Right forelimb (tissue), 1 donor: Measurements from ENCODE around the gene EMILIN2.

Source experiments
- DNase-seq: peaks from one replicate; pipeline ENCODE4 v3.0.0-alpha.2; 2018

The EMILIN2 gene

DNA sequence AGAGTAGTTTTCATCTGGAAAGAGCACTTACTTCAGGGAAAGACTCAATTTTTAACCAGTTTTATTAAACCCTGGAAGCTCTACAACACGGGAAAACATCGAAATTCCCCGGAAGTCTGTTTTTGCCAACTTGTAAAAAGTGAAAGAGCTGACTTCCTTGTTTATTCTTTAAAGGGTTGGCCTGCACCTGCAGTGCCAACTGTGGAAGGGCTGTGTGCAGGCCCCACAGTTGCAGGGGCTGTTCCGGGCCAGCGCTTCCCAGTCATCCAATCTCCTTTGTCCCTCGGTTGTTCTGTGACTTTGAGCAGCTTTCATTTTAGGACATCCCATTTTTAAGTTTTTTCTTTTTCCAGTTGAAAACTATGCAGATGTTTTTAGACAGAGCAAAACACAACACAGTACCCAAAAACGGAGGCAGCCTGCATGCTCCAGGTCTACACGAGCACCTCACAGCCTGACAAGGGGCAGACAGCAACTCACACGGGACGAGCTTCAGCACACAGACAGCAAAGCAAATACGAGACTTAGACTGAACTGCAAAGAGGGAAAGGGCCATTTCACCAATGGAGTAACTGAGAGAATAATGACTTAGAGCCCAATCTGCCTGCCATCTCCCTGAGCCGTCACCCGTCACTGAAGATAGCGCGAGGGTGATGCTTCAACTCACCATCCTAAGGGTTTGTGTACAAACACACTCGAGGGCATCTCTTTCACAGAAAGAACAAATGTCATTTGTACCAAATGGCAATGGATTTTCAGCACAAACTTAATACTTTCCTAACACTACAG is 70.6 kb downstream of the EMILIN2 start:
- no peak for DNase-seq

GRCh38 chr18:2918761-2919550 is 72.2 kb downstream of the EMILIN2 start:
- DNase-seq, result no peak

GRCh38 chr18:2919600-2919999 is 72.8 kb downstream of the EMILIN2 start:
- DNase-seq, result no peak

DNA sequence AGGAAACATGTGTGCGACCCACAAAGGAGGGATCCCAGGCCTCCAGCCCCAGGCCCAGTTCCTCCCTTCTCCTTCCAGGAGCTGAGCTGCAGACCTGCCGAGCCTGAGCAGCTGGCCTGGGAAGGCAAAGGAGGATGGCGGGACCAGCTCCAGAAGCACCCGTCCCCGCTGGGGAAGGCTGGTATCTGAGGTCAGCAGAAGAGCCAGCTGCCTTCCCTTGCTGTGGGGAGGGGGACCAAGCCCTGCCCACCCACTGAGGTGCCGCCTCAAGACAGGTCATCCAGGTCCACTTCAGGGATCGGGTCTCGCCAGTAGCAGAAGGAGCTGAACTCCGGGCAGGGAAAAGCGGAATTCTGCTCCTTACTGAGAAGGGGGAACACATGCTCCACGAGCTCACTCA is 73.2 kb downstream of the EMILIN2 start:
- no peak for DNase-seq

- DNase-seq, result no peak
Measured at GRCh38 chr18:2920546-2921343, 73.9 kb downstream of the EMILIN2 start.

GRCh38 chr18:2921778-2922177 is 75.0 kb downstream of the EMILIN2 start:
- DNase-seq, result no peak

GRCh38 chr18:2923464-2923863 is 76.7 kb downstream of the EMILIN2 start:
- DNase-seq, result no peak

DNA sequence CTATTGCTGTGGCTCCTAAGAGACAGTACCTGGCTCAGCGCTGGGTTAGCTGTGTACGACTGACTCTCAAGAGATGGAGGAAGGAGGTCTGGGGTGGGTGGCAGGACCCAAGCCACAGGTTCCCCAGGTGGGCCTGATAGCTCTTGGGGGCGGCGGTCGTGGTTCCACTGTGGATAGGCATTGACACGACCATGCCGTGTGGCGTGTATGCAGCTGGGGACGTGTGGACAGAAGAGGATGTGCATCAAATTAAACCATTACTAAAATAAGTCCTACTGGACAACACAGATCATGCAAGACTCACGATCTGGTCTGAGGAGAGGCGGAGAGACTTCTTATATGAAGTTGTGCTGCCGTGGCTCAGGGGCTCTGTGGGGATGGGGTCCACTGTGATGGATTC is 78.1 kb downstream of the EMILIN2 start:
- DNase-seq, result no peak

GRCh38 chr18:2926528-2926927 is 79.7 kb downstream of the EMILIN2 start:
- DNase-seq, result no peak

GRCh38 chr18:2927745-2928144 is 80.9 kb downstream of the EMILIN2 start:
- DNase-seq, result no peak

DNA sequence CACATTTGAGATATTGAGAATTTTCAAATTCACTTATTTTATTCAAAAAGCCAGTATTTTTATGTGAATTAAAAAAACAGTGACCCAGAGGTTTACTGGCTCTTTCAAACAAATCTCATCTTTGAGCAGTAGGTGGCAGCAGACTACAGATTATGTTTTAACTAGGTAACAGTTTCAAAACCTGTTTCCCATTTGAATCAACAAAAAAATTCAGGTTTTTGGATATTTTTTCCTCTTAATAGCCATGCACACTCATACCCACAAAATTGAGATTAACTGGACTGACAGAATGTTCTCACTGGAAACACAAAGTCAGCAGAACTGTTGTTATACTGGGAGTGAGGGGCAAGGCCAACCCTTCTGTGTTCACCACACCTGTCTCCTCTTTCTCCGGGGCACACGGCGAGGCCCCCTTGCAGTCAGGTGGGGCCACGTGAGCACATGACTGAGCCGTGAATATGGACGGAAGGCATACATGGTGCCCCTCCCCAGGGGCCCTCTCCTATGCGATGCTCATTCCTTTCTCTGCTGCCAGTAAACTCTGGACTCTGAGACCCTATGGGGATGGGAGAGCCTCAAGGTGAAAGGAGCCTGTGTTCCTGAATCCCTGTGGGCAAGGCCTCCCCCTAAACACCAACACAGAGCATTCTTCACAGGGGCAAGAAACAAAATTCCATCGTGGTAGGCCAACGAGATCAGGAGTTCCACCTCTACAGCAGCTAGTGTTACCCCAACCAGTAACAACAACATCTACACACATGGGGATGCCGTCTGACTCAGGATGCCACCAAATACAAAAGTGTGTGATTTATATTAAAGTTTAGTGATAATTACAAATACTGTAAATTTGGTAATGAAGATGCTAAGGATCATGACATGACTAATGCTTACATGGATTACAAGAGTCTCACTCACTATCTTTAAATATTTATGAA is 85.7 kb downstream of the EMILIN2 start:
- no peak for DNase-seq

DNA sequence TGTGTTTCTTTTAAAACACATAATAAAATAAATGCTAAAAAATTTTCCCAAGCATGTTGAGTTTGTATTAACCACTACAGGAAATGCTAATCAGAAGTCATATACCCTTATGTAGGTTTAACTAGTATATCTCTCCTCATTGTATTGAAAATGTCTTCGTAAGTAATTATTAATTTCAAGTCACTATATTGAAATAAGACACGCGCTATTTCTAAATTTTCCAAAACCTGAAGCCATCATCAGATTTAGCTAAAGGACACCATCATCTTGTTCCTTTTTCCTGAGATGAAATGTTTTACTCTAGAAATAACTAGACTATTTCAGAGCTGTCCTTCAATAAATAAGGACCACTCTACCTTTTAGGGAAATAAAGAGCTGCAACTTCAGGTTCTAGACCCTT is 87.2 kb downstream of the EMILIN2 start:
- no peak for DNase-seq

GRCh38 chr18:2935438-2936192 is 88.8 kb downstream of the EMILIN2 start:
- DNase-seq, result no peak

DNA sequence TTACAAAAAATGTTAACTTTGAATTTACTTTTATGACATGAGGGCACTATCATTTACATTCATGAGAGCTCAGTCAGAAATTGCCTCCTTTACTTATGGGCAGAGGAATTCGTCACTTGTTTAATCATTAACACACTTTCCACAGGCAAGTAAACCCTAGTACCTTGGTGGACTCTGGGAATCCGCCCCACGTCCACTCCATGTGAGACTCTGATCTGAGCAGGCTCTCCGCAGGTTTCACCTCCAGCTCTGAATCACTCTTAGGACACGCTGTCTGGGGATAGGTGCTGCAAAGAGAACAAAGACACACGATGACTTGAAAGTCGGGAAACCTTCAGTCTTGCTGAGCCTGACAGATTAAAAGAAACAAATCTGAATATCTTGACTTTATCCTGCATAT is 92.5 kb downstream of the EMILIN2 start:
- DNase-seq, result no peak

DNA sequence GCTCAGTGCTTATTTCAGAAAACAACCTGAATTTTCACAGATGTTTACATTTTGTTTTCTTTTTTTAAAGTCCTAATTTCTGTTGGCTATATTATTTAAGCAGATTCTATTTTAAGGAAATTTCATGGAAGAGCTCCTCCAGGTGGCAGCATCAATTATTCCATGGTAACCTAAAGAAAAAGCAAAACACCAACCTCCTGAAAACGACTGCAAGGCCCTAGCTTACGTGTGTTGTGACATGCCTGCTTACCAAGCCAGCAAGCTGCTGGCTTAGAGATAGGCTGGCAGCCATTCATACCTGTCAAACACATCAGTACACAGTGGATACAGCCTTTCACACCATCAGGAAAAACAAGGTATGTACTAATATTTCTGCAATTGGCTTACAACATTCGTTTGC is 101.2 kb downstream of the EMILIN2 start:
- no peak for DNase-seq

GRCh38 chr18:2952605-2953004 is 105.8 kb downstream of the EMILIN2 start:
- no peak for DNase-seq

DNA sequence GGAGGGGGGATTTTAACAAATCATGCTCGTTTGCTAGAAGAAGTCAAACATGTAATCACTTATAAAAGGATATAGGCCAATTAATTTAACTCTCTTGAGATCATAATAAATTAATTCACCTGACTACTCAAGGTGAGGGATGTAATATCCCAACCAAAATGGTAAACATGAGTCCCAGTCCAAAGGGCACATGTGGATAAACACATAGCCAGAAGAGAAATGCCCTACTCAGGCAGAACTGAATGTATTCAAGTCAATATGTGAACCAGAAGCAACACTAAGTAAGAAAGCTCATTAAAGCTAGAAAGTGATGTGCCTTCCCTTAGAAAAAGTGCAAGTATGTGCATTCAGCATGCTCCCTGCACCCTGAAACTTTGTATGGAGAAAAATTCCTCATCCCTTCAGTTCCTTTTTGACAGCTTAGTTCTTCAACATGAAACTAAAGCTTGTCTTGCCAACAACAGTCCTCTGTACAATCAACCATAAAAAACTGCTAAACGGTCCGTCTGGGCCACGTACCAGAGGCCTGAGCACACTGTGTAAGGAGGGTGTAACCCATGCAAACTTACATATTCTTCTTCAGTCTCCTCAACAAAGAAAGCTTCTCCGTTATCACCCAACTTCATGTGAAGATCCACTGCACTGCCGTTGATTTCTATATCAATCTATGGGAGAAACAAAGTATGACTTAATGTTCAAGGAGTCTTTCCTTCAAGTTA is 107.3 kb downstream of the EMILIN2 start:
- DNase-seq, result no peak

GRCh38 chr18:2954869-2955645 is 108.3 kb downstream of the EMILIN2 start:
- no peak for DNase-seq

DNA sequence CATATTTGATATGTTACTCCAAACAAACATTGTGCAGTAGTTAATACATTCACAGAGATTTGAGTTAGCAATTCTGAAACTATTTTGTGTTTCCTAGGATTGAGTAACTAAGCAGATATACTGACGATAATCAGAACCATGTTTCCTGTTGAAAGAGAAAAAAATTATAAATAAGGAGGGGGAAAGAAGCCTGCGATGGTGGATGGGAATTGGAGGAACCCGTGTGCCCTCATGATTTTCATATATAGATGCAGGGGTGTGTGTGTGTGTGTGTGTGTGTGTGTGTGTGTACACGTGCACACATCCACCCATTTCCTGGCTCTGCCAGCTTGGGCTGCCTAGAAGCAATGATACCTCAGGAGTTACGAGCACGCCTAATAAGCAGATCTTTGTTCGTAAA is 109.2 kb downstream of the EMILIN2 start:
- no peak for DNase-seq

- DNase-seq, result no peak
Measured at GRCh38 chr18:2958819-2959298, 112.1 kb downstream of the EMILIN2 start.
